Measurements from ENCODE around the gene ZNF284. TPM values are rescaled to one million over a fixed set of nuclear protein-coding genes. Genes with fewer than 3 reads are reported as not detected.
A peak's percentile ranks its signal among the peaks of the same experiment; 100 is the strongest.

The ZNF284 gene
- 0.69 and 0.81 TPM in 2 replicates for total RNA-seq (2014; rRNA removed)
- percentile 51 among the genes with signal in this experiment for Bru-seq, nascent RNA
- percentile 76 among the genes with signal in this experiment for BruChase-seq, experiment 1, labeled RNA remaining after a 6-hour chase
- BruChase-seq, experiment 2, labeled RNA remaining after a 2-hour chase = percentile 75 among the genes with signal in this experiment
- long read RNA-seq, full-length matches to known transcripts = 4 of 4 reads
- long read RNA-seq, partial matches to known transcripts = 0 of 4 reads
- long read RNA-seq, other reads (novel, unspliced or antisense) = 0 of 4 reads

GRCh38 chr19:44071824-44072542 is at the start of gene ZNF284:
TSS of gene ZNF284 (plus strand) at chr19:44072159. CDS start at chr19:44076390, 4,231 bp downstream.
- TSS peak; percentile 82 for BruUV-seq (replicated peaks)
- Histone ChIP-seq H3K36me3 (ENCODE audit: low read depth, low read length) (no peaks in the 10 kb centered on the region), H3K79me2 (ENCODE audit: low read length) (no peaks in the 10 kb centered on the region), H3K27ac (ENCODE audit: low read length) (no peak within 1 kb of the TSS), H3K9me3 (ENCODE audit: low read length) (no peaks in the 10 kb centered on the region), H3F3A (ENCODE audit: low read length, unreplicated experiment) (no peaks in the 10 kb centered on the region), H3K4me3 (ENCODE audit: low read length) (peak within 1 kb of the TSS; percentile 82), H3K9me2 (replicated peaks; ENCODE audit: low read length) (no peaks in the 10 kb centered on the region), H3K4me2 (ENCODE audit: low read length) (peak within 1 kb of the TSS; percentile 96), H2AFZ (ENCODE audit: low read length) (peak within 1 kb of the TSS; percentile 95), H4K20me1 (ENCODE audit: low read length) (no peaks in the 10 kb centered on the region), H3K4me1 (ENCODE audit: insufficient read depth, low read length) (peaks cover 8% of the 10 kb centered on the region; the same call in 1 of the 2 replicates), H3K27me3 (ENCODE audit: low read length) (no peaks in the 10 kb centered on the region), H3K9ac (ENCODE audit: low read length) (0 out of 2 replicates have a peak within 1 kb of the TSS, but pooled peaks have one; percentile 36)
- no peak for TF ChIP-seq CTCF (conservative IDR thresholded peaks at IDR 0.05; ENCODE audit: low read depth, low read length)
- no peak for TF ChIP-seq EZH2 (IDR thresholded peaks at IDR 0.05; ENCODE audit: low read length, unreplicated experiment)
- TF ChIP-seq EZH2phosphoT487 (IDR thresholded peaks at IDR 0.05; ENCODE audit: borderline replicate concordance, low read length) = no peak
- POLR2A ChIA-PET (ENCODE audit: unreplicated experiment) = no interaction called here
- intact Hi-C loops (cut with micrococcal nuclease) = loop anchor here (2.0 kb wide), 2 partner anchors 41 to 69 kb away; partner anchors contain the start of genes ZNF225 and ZNF230
- peak; percentile 99 for ATAC-seq
- CTCF ChIA-PET = no interaction called here
- peak; percentile 83 for DNase-seq

- H3K4me3 ChIP-seq (ENCODE audit: low read length) = peak overlapping the region; percentile 69
- intact Hi-C loops (cut with micrococcal nuclease) = no loop called here
- no peaks in the 10 kb centered on the region for H3K79me2 ChIP-seq (ENCODE audit: low read length)
- H3K9me2 ChIP-seq (replicated peaks; ENCODE audit: low read length) = no peaks in the 10 kb centered on the region
- no peaks in the 10 kb centered on the region for H3K9me3 ChIP-seq (ENCODE audit: low read length)
- no peaks in the 10 kb centered on the region for H4K20me1 ChIP-seq (ENCODE audit: low read length)
- ATAC-seq (no peak), DNase-seq (no peak)
- TF ChIP-seq EZH2 (IDR thresholded peaks at IDR 0.05; ENCODE audit: low read length, unreplicated experiment) = no peak
- TF ChIP-seq EZH2phosphoT487 (IDR thresholded peaks at IDR 0.05; ENCODE audit: borderline replicate concordance, low read length) = no peak
- TF ChIP-seq CTCF (conservative IDR thresholded peaks at IDR 0.05; ENCODE audit: low read depth, low read length) = no peak
- no TSS peak for BruUV-seq (replicated peaks)
- no peaks in the 10 kb centered on the region for H3F3A ChIP-seq (ENCODE audit: low read length, unreplicated experiment)
- CTCF ChIA-PET = no interaction called here
- H3K9ac ChIP-seq (ENCODE audit: low read length) = 0 out of 2 replicates have a peak overlapping the region, but pooled peaks have one; percentile 53
- H3K27ac ChIP-seq (ENCODE audit: low read length) = no peak overlapping the region
- peak overlapping the region; percentile 92 for H2AFZ ChIP-seq (ENCODE audit: low read length)
- H3K36me3 ChIP-seq (ENCODE audit: low read depth, low read length) = no peaks in the 10 kb centered on the region
- H3K4me2 ChIP-seq (ENCODE audit: low read length) = peak overlapping the region; percentile 79
- POLR2A ChIA-PET (ENCODE audit: unreplicated experiment) = interaction anchor here (0.8 kb wide), 1 partner anchor 102 kb away, joined by 4 read pairs; no protein-coding TSS in a partner anchor
- H3K4me1 ChIP-seq (ENCODE audit: insufficient read depth, low read length) = no peaks in the 10 kb centered on the region
- no peaks in the 10 kb centered on the region for H3K27me3 ChIP-seq (ENCODE audit: low read length)
Measured at GRCh38 chr19:44024900-44025216, 47.1 kb upstream of the ZNF284 start.
